Endothelial cell of umbilical vein (primary cell): Measurements from ENCODE around the gene DIAPH1. TPM values are rescaled to one million over a fixed set of nuclear protein-coding genes. Genes with fewer than 3 reads are reported as not detected.

Experiments
- BruUV-seq: library from RNA; stranded (reverse); fragments of 400-500 nt; replicated peaks from 2 replicates; lab custom pipeline; 2021; lab: Mats Ljungman, UMichigan
- CTCF ChIA-PET: fragments of 300-600, 350-600 bp; sonication (Branson Sonifier 250); formaldehyde crosslinking; loops from one replicate; lab custom pipeline; 2021; ENCODE audit warnings: antibody characterized with exemption, inconsistent platforms; lab: Charles Lee
- POLR2A ChIA-PET: fragments of 300-600, 350-600 bp; sonication (Branson Sonifier 250); formaldehyde crosslinking; loops from one replicate; lab custom pipeline; 2021; ENCODE audit warnings: antibody characterized with exemption, inconsistent platforms; lab: Charles Lee
- DNase-seq: peaks from one replicate; pipeline ENCODE4 v3.0.0-alpha.2; 2011; ENCODE audit warnings: low read depth, low spot score
- FAIRE-seq: peaks from 2 replicates; lab custom pipeline; 2011; peaks lifted over from hg19 to GRCh38; lab: Jason Lieb, UNC
- H2AFZ ChIP-seq: 2 replicates; pipeline ENCODE4 v1.6.0; 2012; ENCODE audit warnings: low read depth, low read length, control low read depth, inconsistent platforms
- H3K27ac ChIP-seq: 2 replicates; pipeline ENCODE4 v1.5.1; 2011; ENCODE audit warnings: low read depth, mild to moderate bottlenecking, control low read depth, low read length, moderate library complexity; ENCODE audit not compliant: insufficient read depth
- H3K27me3 ChIP-seq, 2 experiments: 2 replicates each; pipeline versions ENCODE4 v1.6.0 to v1.6.1; 2011; ENCODE audit warnings: low read length in 2 of 2, mixed read lengths in 1 of 2; ENCODE audit not compliant: control insufficient read depth in 2 of 2, insufficient read depth in 2 of 2
- H3K36me3 ChIP-seq, 2 experiments: 2 replicates in 1 of 2; 3 replicates in 1 of 2; pipeline ENCODE4 v1.5.1; 2011; ENCODE audit warnings: low read length in 2 of 2, mild to moderate bottlenecking in 1 of 2, moderate library complexity in 1 of 2; ENCODE audit not compliant: control insufficient read depth in 2 of 2, insufficient read depth in 2 of 2; ENCODE audit errors: extremely low read depth in 1 of 2
- H3K4me1 ChIP-seq: 3 replicates; pipeline ENCODE4 v1.5.1; 2011; ENCODE audit warnings: mild to moderate bottlenecking, low read length; ENCODE audit not compliant: control insufficient read depth, insufficient read depth; ENCODE audit errors: extremely low read depth
- H3K4me2 ChIP-seq: 2 replicates; pipeline ENCODE4 v1.6.1; 2011; ENCODE audit warnings: low read length, control low read depth, mixed read lengths; ENCODE audit not compliant: insufficient read depth
- H3K4me3 ChIP-seq, 3 experiments: fragments of 200-600 bp in 1 of 3; sonication (generic), shearing (Covaris generic) in 1 of 3; replicated peaks in 1 of 3; 2 replicates each; pipeline ENCODE4 v1.5.1; 2011 to 2016; ENCODE audit warnings: control low read depth in 3 of 3, low read length in 3 of 3, mild to moderate bottlenecking in 2 of 3, inconsistent platforms in 1 of 3, low read depth in 1 of 3, moderate library complexity in 1 of 3; ENCODE audit not compliant: insufficient read depth in 1 of 3
- H3K79me2 ChIP-seq: 2 replicates; pipeline ENCODE4 v1.6.0; 2012; ENCODE audit warnings: low read length, inconsistent platforms; ENCODE audit not compliant: control insufficient read depth, insufficient read depth
- H3K9ac ChIP-seq: replicated peaks from 2 replicates; pipeline ENCODE3; 2011; ENCODE audit warnings: low read length, control low read depth; ENCODE audit not compliant: insufficient read depth; ENCODE audit errors: extremely low read depth
- H3K9me1 ChIP-seq: replicated peaks from 3 replicates; pipeline ENCODE4 v1.6.0; 2011; ENCODE audit warnings: mild to moderate bottlenecking, low read length; ENCODE audit not compliant: control insufficient read depth, insufficient read depth; ENCODE audit errors: extremely low read depth
- H3K9me3 ChIP-seq: replicated peaks from 2 replicates; pipeline ENCODE4 v1.5.1; 2012; ENCODE audit warnings: low read length, inconsistent platforms; ENCODE audit not compliant: control insufficient read depth, insufficient read depth
- H4K20me1 ChIP-seq: replicated peaks from 2 replicates; pipeline ENCODE3; 2011; ENCODE audit warnings: mild to moderate bottlenecking, low read length; ENCODE audit not compliant: control insufficient read depth, insufficient read depth; ENCODE audit errors: extremely low read depth
- GATA2 ChIP-seq: IDR thresholded peaks from 2 replicates; pipeline ENCODE4 v1.7.0; 2011; ENCODE audit warnings: low read depth, mild to moderate bottlenecking, moderate library complexity, mixed read lengths, low read length; ENCODE audit not compliant: insufficient read length, insufficient read depth
- JUN ChIP-seq: IDR thresholded peaks from 2 replicates; pipeline ENCODE4 v1.6.1; 2011; ENCODE audit warnings: borderline replicate concordance, low read depth; ENCODE audit not compliant: insufficient read length, insufficient read depth
- POLR2A ChIP-seq: IDR thresholded peaks from 2 replicates; pipeline ENCODE4 v1.6.1; 2012; ENCODE audit warnings: low read depth, mild to moderate bottlenecking, control low read depth, low read length
- dilution Hi-C: fragments of 300-500 bp; cut with MboI; formaldehyde crosslinking; loops from one replicate; pipeline ENCODE4 v1.15.0; 2019; ENCODE audit warnings: low sequenced_read_pairs; ENCODE audit not compliant: extremely low pct_ligation_motif_present
- intact Hi-C: fragments of 100-400 bp; cut with micrococcal nuclease; formaldehyde crosslinking; loops from one replicate; pipeline ENCODE4 v1.10.0; 2022
- polyA plus RNA-seq, 4 experiments: library from polyadenylated mRNA; depleted of rRNA in 3 of 4; stranded (reverse) in 3 of 4; unstranded in 1 of 4; fragments of >200 nt; gene quantifications; 2 replicates each; pipeline versions ENCODE4 v1.2.1 to v1.2.3, GENCODE V29; 2011 to 2012; ENCODE audit warnings: missing spikeins in 1 of 4
- total RNA-seq: library from RNA; stranded (reverse); gene quantifications from 2 replicates; pipeline ENCODE4 v1.2.3, GENCODE V29; 2021
- TF ChIP-seq, protein P1 (sequence below), 2 donors: IDR thresholded peaks; 1 replicate in 1 of 2; 2 replicates in 1 of 2; pipeline ENCODE4 v1.5.1; 2011; ENCODE audit warnings: low read length in 2 of 2, mild to moderate bottlenecking in 2 of 2, moderate library complexity in 2 of 2, control low read depth in 1 of 2, inconsistent platforms in 1 of 2, low read depth in 1 of 2; ENCODE audit not compliant: insufficient read depth in 1 of 2; ENCODE audit errors: extremely low read depth in 1 of 2
- TF ChIP-seq, protein P2 (sequence below): IDR thresholded peaks from 2 replicates; pipeline ENCODE4 v1.6.1; 2011; ENCODE audit not compliant: insufficient read depth, insufficient read length

The DIAPH1 gene
- total and polyA plus RNA-seq, 2 donors (not counting 3 experiments of a cell fraction or from before 2014, with no cell fraction given) = 68.6 to 105 TPM

DNA sequence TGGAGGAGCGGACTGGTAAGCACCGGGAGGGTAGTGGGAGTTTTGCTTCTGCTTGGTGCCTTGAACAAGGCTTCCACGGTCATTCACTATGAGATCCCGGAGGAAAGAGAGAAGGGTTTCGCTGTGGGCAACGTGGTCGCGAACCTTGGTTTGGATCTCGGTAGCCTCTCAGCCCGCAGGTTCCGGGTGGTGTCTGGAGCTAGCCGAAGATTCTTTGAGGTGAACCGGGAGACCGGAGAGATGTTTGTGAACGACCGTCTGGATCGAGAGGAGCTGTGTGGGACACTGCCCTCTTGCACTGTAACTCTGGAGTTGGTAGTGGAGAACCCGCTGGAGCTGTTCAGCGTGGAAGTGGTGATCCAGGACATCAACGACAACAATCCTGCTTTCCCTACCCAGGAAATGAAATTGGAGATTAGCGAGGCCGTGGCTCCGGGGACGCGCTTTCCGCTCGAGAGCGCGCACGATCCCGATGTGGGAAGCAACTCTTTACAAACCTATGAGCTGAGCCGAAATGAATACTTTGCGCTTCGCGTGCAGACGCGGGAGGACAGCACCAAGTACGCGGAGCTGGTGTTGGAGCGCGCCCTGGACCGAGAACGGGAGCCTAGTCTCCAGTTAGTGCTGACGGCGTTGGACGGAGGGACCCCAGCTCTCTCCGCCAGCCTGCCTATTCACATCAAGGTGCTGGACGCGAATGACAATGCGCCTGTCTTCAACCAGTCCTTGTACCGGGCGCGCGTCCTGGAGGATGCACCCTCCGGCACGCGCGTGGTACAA is 142.5 kb downstream of the DIAPH1 start:
- Histone ChIP-seq H3K4me2 (peak overlapping the region; percentile 82), H3K4me3 (peak overlapping the region; percentile 32 to 70 (median 50)), H3K4me1 (peaks cover 7% of the 10 kb centered on the region), H3K36me3 (no peaks in the 10 kb centered on the region), H3K9me1 (no peaks in the 10 kb centered on the region), H3K27me3 (peaks cover 0 to 5% of the 10 kb centered on the region in 2 experiments), H3K9me3 (no peaks in the 10 kb centered on the region), H2AFZ (peak overlapping the region; percentile 77), H3K79me2 (no peaks in the 10 kb centered on the region), H4K20me1 (no peaks in the 10 kb centered on the region), H3K9ac (peak overlapping the region; percentile 20), H3K27ac (no peak overlapping the region)
- DNase-seq (peak; percentile 75), FAIRE-seq (peak; percentile 58)
- TSS peak; percentile 53 for BruUV-seq
- intact Hi-C loops (loop anchor here (1.0 to 2.0 kb wide), 3 partner anchors 9 to 56 kb away; partner anchors contain the start of genes PCDHGA11 and PCDHGC4), dilution Hi-C loops (no loop called here)
- POLR2A ChIA-PET = interaction anchor here (0.9 to 1.5 kb wide), 3 partner anchors 37 to 82 kb away, joined by 3 to 5 read pairs (median 3); no protein-coding TSS in a partner anchor
- peak; percentile 13 for TF ChIP-seq GATA2
- TF ChIP-seq JUN = no peak
- CTCF ChIA-PET = interaction anchor here (0.8 to 3.4 kb wide), 21 partner anchors 9 to 116 kb away, joined by 3 to 66 read pairs (median 7); partner anchors contain the start of genes PCDHGA11, PCDHGA12, PCDHGB5 and PCDHGB6

DNA sequence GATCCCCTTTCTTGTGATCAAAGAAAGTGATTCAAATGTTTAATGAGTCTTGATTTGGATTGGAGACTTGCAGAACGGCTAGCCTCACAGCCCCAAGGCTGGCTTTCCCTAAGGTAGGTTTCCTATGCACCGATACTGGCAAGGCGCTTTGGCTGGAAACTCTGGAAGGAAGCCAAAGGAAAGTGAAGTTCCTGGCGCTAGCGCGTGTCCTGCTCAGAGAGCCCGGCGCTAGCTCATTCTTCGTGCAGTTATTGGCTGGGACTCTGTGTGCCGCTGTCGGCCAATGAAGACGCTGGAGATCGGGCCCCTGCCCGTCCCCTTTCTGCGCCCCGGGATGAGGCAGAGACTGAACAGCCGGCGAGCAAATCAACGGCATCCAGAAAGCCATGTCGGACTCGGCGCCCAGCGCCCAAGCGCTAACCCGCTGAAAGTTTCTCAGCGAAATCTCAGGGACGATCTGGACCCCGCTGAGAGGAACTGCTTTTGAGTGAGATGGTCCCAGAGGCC is 143.1 kb downstream of the DIAPH1 start, which contains the start of gene PCDHGC3:
PCDHGC3 (plus strand) TSS at position 342 of the 507 bp plus-strand sequence; CDS start at position 493, 151 bp downstream.
- POLR2A ChIA-PET = interaction anchor here (1.0 to 1.5 kb wide), 2 partner anchors 38 to 46 kb away, joined by 3 to 5 read pairs; no protein-coding TSS in a partner anchor
- no peak for TF ChIP-seq POLR2A
- TF ChIP-seq, protein P1, sequence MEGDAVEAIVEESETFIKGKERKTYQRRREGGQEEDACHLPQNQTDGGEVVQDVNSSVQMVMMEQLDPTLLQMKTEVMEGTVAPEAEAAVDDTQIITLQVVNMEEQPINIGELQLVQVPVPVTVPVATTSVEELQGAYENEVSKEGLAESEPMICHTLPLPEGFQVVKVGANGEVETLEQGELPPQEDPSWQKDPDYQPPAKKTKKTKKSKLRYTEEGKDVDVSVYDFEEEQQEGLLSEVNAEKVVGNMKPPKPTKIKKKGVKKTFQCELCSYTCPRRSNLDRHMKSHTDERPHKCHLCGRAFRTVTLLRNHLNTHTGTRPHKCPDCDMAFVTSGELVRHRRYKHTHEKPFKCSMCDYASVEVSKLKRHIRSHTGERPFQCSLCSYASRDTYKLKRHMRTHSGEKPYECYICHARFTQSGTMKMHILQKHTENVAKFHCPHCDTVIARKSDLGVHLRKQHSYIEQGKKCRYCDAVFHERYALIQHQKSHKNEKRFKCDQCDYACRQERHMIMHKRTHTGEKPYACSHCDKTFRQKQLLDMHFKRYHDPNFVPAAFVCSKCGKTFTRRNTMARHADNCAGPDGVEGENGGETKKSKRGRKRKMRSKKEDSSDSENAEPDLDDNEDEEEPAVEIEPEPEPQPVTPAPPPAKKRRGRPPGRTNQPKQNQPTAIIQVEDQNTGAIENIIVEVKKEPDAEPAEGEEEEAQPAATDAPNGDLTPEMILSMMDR (IDR thresholded peaks at IDR 0.05; ENCODE audit: extremely low read depth in 1 of 2, insufficient read depth in 1 of 2, low read depth in 1 of 2, low read length in 2 of 2) = peak in 1 of 2 donors; percentile 8
- TF ChIP-seq, protein P2, sequence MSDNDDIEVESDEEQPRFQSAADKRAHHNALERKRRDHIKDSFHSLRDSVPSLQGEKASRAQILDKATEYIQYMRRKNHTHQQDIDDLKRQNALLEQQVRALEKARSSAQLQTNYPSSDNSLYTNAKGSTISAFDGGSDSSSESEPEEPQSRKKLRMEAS = peak; percentile 40

More for the DNA sequence above, 143.1 kb downstream of the DIAPH1 start, which contains the start of gene PCDHGC3:
- no peak within 1 kb of the TSS for H3K27ac ChIP-seq
- intact Hi-C loops (loop anchor here (1.0 to 2.0 kb wide), 6 partner anchors 10 to 83 kb away; partner anchors contain the start of genes PCDHGA11, PCDHGA12 and PCDHGC4), dilution Hi-C loops (no loop called here)
- no peaks in the 10 kb centered on the region for H3K36me3 ChIP-seq
- no peaks in the 10 kb centered on the region for H3K79me2 ChIP-seq
- H3K4me1 ChIP-seq = peaks cover 7% of the 10 kb centered on the region
- no peaks in the 10 kb centered on the region for H3K9me1 ChIP-seq
- DNase-seq = peak; percentile 96
- H2AFZ ChIP-seq = peak within 1 kb of the TSS; percentile 77
- H3K4me3 ChIP-seq = peak within 1 kb of the TSS; percentile 32 to 70 (median 50)
- peak; percentile 94 for FAIRE-seq
- peaks cover 0 to 5% of the 10 kb centered on the region in 2 experiments for H3K27me3 ChIP-seq
- no peaks in the 10 kb centered on the region for H3K9me3 ChIP-seq
- no TSS peak for BruUV-seq
- H3K9ac ChIP-seq = peak within 1 kb of the TSS; percentile 20
- H4K20me1 ChIP-seq = no peaks in the 10 kb centered on the region
- H3K4me2 ChIP-seq = peak within 1 kb of the TSS; percentile 82
- CTCF ChIA-PET = interaction anchor here (0.6 to 3.4 kb wide), 31 partner anchors 10 to 137 kb away, joined by 3 to 66 read pairs (median 5); partner anchors contain the start of genes PCDHGA10, PCDHGA11, PCDHGA12 and PCDHGA2
